ENCODE measurements around the gene SYTL5.
"Not testable (repeated sequence)": the region's sequence is repeated elsewhere in the genome, so short reads cannot be mapped to it uniquely, and the experiment has no call there.

DNA sequence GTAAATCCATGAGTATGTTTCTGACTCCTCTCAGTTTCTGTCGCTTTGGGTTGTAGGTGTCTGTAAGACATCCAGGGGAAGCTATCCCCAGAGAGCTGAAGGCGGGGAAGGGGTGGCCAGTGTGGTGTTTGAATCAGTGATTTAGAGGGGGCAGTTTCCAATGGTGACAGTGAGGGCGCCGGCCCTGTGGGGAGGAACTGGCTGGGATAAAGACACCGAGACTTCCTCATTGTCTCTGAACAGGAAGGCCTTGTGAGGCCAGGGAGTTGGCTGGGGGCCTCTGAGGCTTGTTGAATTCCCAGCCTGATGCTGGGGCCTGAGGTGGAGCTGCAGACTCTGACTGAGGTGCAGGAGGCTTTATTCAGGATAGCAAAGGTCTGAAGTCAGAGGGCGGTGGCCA lies 15.1 kb upstream of the SYTL5 start:
- TF ChIP-seq, protein P1, sequence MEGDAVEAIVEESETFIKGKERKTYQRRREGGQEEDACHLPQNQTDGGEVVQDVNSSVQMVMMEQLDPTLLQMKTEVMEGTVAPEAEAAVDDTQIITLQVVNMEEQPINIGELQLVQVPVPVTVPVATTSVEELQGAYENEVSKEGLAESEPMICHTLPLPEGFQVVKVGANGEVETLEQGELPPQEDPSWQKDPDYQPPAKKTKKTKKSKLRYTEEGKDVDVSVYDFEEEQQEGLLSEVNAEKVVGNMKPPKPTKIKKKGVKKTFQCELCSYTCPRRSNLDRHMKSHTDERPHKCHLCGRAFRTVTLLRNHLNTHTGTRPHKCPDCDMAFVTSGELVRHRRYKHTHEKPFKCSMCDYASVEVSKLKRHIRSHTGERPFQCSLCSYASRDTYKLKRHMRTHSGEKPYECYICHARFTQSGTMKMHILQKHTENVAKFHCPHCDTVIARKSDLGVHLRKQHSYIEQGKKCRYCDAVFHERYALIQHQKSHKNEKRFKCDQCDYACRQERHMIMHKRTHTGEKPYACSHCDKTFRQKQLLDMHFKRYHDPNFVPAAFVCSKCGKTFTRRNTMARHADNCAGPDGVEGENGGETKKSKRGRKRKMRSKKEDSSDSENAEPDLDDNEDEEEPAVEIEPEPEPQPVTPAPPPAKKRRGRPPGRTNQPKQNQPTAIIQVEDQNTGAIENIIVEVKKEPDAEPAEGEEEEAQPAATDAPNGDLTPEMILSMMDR (conservative IDR thresholded peaks at IDR 0.05; ENCODE audit: low read depth, low read length), result not testable (repeated sequence)
- TF ChIP-seq EZH2phosphoT487 (IDR thresholded peaks at IDR 0.05; ENCODE audit: borderline replicate concordance, low read length); EZH2 (IDR thresholded peaks at IDR 0.05; ENCODE audit: low read length, unreplicated experiment): not testable (repeated sequence)
